Embryonic facial prominence (tissue), 1 donor: ENCODE results near the gene CDH26.

Source experiments
- DNase-seq: peaks from one replicate; pipeline ENCODE4 v3.0.0-alpha.2; 2016; ENCODE audit errors: extremely low spot score

The CDH26 gene

GRCh38 chr20:60043435-60043834 is 85.2 kb downstream of the CDH26 start:
- DNase-seq: no peak

- DNase-seq: no peak
Measured at GRCh38 chr20:60046011-60046413, 87.8 kb downstream of the CDH26 start.

- DNase-seq: no peak
Measured at GRCh38 chr20:60046436-60046835, 88.2 kb downstream of the CDH26 start.

- DNase-seq: no peak
Measured at GRCh38 chr20:60046860-60047259, 88.6 kb downstream of the CDH26 start.

GRCh38 chr20:60048634-60049521 is 90.7 kb downstream of the CDH26 start:
- no peak for DNase-seq

- DNase-seq: no peak
Measured at GRCh38 chr20:60049601-60050000, 91.4 kb downstream of the CDH26 start.

GRCh38 chr20:60050193-60050947 is 92.1 kb downstream of the CDH26 start:
- no peak for DNase-seq

- no peak for DNase-seq
Measured at GRCh38 chr20:60051911-60052310, 93.7 kb downstream of the CDH26 start.

- DNase-seq: no peak
Measured at GRCh38 chr20:60052322-60052721, 94.1 kb downstream of the CDH26 start.

- DNase-seq: no peak
Measured at GRCh38 chr20:60053125-60053817, 95.0 kb downstream of the CDH26 start.

GRCh38 chr20:60053818-60054190 is 95.6 kb downstream of the CDH26 start:
- DNase-seq: no peak

- no peak for DNase-seq
Measured at GRCh38 chr20:60054716-60055634, 96.8 kb downstream of the CDH26 start.

- DNase-seq: no peak
Measured at GRCh38 chr20:60055740-60056139, 97.5 kb downstream of the CDH26 start.

GRCh38 chr20:60056407-60057122 is 98.3 kb downstream of the CDH26 start:
- no peak for DNase-seq

- DNase-seq: peak; percentile 50
Measured at GRCh38 chr20:60057123-60057865, 99.1 kb downstream of the CDH26 start.

- no peak for DNase-seq
Measured at GRCh38 chr20:60057866-60058807, 99.9 kb downstream of the CDH26 start.

- DNase-seq: no peak
Measured at GRCh38 chr20:60058879-60059278, 100.7 kb downstream of the CDH26 start.

GRCh38 chr20:60060006-60060557 is 101.9 kb downstream of the CDH26 start:
- DNase-seq: no peak
